Measurements from ENCODE around the gene ATP6V0E1.

Gene ATP6V0E1

DNA sequence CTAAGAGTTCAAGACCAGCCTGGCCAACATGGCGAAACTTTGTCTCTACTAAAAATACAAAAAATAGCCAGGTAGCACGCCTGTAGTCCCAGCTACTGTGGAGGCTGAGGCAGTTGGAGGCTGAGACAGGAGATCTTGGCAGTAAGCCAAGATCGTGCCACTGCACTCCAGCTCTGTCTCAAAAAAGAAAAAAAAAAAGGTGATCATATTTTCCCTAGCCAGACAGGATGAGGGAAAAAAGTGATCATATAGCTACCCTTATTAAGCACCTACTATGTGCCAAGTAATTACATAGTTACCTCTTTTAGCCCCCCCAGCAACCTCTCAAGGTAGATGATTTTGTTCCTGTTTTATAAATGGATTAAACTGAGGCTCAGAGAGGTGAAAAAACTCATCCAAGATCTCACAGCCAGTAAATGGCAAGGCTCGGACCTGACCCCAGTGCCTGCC lies 42.5 kb upstream of the ATP6V0E1 start:
- no peak for DNase-seq (ENCODE audit: low read depth, low spot score)
- H3K4me3 ChIP-seq (ENCODE audit: low read depth, low read length): no peak overlapping the region
- TF ChIP-seq, protein P1, sequence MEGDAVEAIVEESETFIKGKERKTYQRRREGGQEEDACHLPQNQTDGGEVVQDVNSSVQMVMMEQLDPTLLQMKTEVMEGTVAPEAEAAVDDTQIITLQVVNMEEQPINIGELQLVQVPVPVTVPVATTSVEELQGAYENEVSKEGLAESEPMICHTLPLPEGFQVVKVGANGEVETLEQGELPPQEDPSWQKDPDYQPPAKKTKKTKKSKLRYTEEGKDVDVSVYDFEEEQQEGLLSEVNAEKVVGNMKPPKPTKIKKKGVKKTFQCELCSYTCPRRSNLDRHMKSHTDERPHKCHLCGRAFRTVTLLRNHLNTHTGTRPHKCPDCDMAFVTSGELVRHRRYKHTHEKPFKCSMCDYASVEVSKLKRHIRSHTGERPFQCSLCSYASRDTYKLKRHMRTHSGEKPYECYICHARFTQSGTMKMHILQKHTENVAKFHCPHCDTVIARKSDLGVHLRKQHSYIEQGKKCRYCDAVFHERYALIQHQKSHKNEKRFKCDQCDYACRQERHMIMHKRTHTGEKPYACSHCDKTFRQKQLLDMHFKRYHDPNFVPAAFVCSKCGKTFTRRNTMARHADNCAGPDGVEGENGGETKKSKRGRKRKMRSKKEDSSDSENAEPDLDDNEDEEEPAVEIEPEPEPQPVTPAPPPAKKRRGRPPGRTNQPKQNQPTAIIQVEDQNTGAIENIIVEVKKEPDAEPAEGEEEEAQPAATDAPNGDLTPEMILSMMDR (IDR thresholded peaks at IDR 0.05; ENCODE audit: low read depth, low read length): no peak
- in situ Hi-C loops (cut with HindIII; ENCODE audit: low sequenced_read_pairs): no loop called here

DNA sequence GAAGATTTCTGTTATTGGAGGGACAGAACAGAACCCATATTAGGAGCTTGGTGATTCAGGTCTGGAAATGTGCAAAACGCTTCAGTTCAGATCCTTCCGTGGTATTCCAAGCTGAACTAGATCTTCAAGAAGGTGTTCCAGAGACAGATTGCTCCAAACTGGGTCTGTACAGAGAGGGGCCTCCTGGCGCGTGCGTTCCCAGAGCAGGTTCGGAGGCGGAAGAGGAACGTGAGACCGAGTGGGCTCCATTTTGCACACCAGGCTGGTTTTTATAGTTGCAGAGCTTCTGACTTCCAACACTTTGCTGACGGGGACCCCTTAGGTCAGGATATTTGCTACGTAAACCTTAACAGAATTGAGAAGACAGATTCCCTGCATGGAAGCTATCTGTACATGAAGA lies 41.0 kb upstream of the ATP6V0E1 start:
- H3K4me3 ChIP-seq (ENCODE audit: low read depth, low read length): no peak overlapping the region
- in situ Hi-C loops (cut with HindIII; ENCODE audit: low sequenced_read_pairs): no loop called here
- TF ChIP-seq, protein P1 (IDR thresholded peaks at IDR 0.05; ENCODE audit: low read depth, low read length): no peak
- DNase-seq (ENCODE audit: low read depth, low spot score): no peak

DNA sequence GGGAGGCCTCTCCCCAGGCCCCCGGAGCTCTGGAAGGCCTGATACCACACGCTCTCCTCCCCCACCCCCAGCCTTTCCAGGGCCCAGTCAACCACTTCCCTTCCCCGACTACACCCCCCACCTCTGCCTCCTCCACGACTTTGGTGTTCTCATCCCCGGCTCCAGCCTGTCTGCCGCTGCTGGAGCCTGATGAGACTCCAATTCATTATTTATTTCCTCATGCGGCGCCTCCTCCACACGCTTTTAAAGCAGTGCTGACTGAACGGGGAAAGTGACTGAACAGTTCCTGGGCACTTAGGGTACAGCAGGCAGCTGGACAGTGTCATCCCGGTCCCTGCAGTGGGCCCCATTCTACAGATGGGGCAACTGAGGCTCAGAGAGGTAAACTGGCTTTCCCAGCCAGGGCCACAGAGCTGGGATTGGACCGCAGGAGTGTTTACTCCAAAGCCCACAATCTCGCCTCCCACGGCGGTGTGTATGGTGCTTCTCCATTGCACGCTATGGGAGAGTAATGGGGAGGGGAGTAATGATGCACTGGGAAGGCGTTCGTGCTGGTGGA lies 40.2 kb upstream of the ATP6V0E1 start:
- in situ Hi-C loops (cut with HindIII; ENCODE audit: low sequenced_read_pairs): no loop called here
- TF ChIP-seq, protein P1 (IDR thresholded peaks at IDR 0.05; ENCODE audit: low read depth, low read length): no peak
- peak; percentile 86 for DNase-seq (ENCODE audit: low read depth, low spot score)
- H3K4me3 ChIP-seq (ENCODE audit: low read depth, low read length): no peak overlapping the region

DNA sequence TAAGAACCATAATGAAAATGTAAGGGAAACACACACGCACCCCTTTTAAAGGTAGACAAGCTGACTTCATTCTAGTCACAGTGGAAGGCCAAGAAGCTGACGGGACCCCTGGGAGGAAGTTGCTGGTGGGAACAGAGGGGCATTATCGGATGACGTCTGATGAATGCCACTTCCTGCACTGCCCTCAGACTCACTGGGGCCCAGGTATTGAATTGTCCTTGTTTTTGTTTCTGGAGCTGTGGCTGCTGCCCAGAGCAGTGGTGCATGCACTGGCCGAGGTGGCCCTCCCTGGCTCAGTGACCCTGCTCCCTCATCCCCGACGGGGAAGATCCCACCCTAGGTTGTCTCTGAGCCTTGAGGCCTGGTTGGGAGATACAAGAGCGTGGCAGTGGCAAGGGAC lies 39.7 kb upstream of the ATP6V0E1 start:
- H3K4me3 ChIP-seq (ENCODE audit: low read depth, low read length): no peak overlapping the region
- TF ChIP-seq, protein P1 (IDR thresholded peaks at IDR 0.05; ENCODE audit: low read depth, low read length): no peak
- in situ Hi-C loops (cut with HindIII; ENCODE audit: low sequenced_read_pairs): no loop called here
- DNase-seq (ENCODE audit: low read depth, low spot score): no peak

DNA sequence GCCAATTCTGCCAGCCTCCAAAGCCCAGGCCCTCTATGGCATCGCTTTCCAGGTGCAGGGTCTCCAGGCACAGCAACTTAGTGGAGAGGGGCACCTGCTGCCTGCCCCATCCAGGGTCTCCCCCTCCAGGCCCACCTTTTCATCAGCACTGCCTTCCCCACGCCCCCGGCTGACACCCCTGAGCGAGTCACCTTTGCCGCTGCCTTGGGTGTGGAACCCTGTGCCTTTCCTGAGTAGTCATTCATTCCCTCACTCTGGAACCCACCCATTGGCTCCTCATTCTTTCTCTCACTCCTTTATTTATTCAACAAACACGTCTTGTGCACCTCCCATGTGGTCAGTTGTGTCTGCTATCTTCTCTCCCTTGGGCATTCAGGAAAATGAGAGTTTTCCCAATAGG lies 38.8 kb upstream of the ATP6V0E1 start:
- TF ChIP-seq, protein P1 (IDR thresholded peaks at IDR 0.05; ENCODE audit: low read depth, low read length): no peak
- DNase-seq (ENCODE audit: low read depth, low spot score): no peak
- in situ Hi-C loops (cut with HindIII; ENCODE audit: low sequenced_read_pairs): no loop called here

DNA sequence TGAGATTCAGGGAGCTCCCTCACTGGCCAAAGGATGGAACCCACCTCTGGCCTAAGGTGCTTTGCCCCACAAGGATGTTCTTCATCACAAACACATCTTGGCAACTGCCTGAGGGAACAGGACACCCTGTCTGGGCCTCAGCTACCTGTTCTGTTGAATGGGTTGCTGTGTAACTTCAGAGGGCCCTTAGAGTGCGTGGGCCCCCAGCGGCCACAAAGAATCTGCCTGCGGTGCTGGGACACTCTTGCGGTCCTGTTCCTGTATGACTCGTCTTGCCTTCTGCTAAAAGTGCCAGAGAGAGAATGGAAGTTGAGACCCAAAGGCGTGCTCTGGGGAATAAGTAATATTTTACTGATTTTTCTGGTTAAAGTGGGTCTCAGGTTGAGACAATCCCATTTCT lies 38.4 kb upstream of the ATP6V0E1 start:
- no peak for DNase-seq (ENCODE audit: low read depth, low spot score)
- in situ Hi-C loops (cut with HindIII; ENCODE audit: low sequenced_read_pairs): no loop called here
- H3K4me3 ChIP-seq (ENCODE audit: low read depth, low read length): no peak overlapping the region
- TF ChIP-seq, protein P1 (IDR thresholded peaks at IDR 0.05; ENCODE audit: low read depth, low read length): no peak

More for the DNA sequence above, 38.8 kb upstream of the ATP6V0E1 start:
- H3K4me3 ChIP-seq (ENCODE audit: low read depth, low read length): no peak overlapping the region

Data from astrocyte of the spinal cord (primary cell).